Activated CD4-positive, alpha-beta T cell treated with anti-CD3 and anti-CD28 coated beads, Interleukin-2, amount 10 ng/mL, durations not matched to agents 24 days and 14 days (primary cell): ENCODE data around the gene LCA5L. TPM values are rescaled to one million over a fixed set of nuclear protein-coding genes. Genes with fewer than 3 reads are reported as not detected.
"Not testable (repeated sequence)": the region's sequence is repeated elsewhere in the genome, so short reads cannot be mapped to it uniquely, and the experiment has no call there.

ENCODE experiments used
- DNase-seq: peaks from one replicate; pipeline ENCODE4 v3.0.0; 2022
- H3K27ac Mint-ChIP-seq: one replicate; pipeline ENCODE4 v1.8.0; 2022; ENCODE audit warnings: mild to moderate bottlenecking, mixed read lengths
- H3K27me3 Mint-ChIP-seq: one replicate; pipeline ENCODE4 v1.8.0; 2022; ENCODE audit warnings: mixed read lengths
- H3K36me3 Mint-ChIP-seq: one replicate; pipeline ENCODE4 v1.8.0; 2022; ENCODE audit warnings: low read depth, mild to moderate bottlenecking, mixed read lengths
- H3K4me1 Mint-ChIP-seq: one replicate; pipeline ENCODE4 v1.8.0; 2021; ENCODE audit warnings: mixed read lengths
- H3K4me3 Mint-ChIP-seq: one replicate; pipeline ENCODE4 v1.8.0; 2022; ENCODE audit warnings: mild to moderate bottlenecking, moderate library complexity, mixed read lengths
- H3K9me3 Mint-ChIP-seq: one replicate; pipeline ENCODE4 v1.8.0; 2021; ENCODE audit warnings: mixed read lengths
- intact Hi-C: fragments of 100-400 bp; cut with micrococcal nuclease; formaldehyde crosslinking; loops from one replicate; pipeline ENCODE4 v1.15.1; 2023
- total RNA-seq: library from RNA; stranded (reverse); gene quantifications from 2 replicates; pipeline ENCODE4 v1.2.3, GENCODE V29; 2022

The LCA5L gene
- total RNA-seq, 1 donor from 2014 or later: not detected

GRCh38 chr21:39373634-39374033 lies 71.9 kb downstream of the LCA5L start:
- peaks cover 5% of the 10 kb centered on the region for H3K27me3 Mint-ChIP-seq
- no peaks in the 10 kb centered on the region for H3K4me1 Mint-ChIP-seq
- no peak overlapping the region for H3K27ac Mint-ChIP-seq
- no peak overlapping the region for H3K4me3 Mint-ChIP-seq
- DNase-seq: peak; percentile 71
- intact Hi-C loops: no loop called here
- H3K36me3 Mint-ChIP-seq: no peaks in the 10 kb centered on the region
- no peaks in the 10 kb centered on the region for H3K9me3 Mint-ChIP-seq

- H3K36me3 Mint-ChIP-seq, H3K27ac Mint-ChIP-seq, intact Hi-C loops, H3K9me3 Mint-ChIP-seq, H3K27me3 Mint-ChIP-seq, H3K4me1 Mint-ChIP-seq, H3K4me3 Mint-ChIP-seq, DNase-seq: not testable (repeated sequence)
Measured at GRCh38 chr21:39369896-39370288, 75.7 kb downstream of the LCA5L start.

- intact Hi-C loops: no loop called here
- Mint-ChIP-seq H3K9me3 (no peaks in the 10 kb centered on the region), H3K27me3 (peaks cover 6% of the 10 kb centered on the region), H3K4me1 (no peaks in the 10 kb centered on the region), H3K4me3 (no peak overlapping the region), H3K27ac (no peak overlapping the region), H3K36me3 (no peaks in the 10 kb centered on the region)
- DNase-seq: no peak
Measured at GRCh38 chr21:39367783-39368182, 77.8 kb downstream of the LCA5L start.

GRCh38 chr21:39366563-39366962 lies 79.0 kb downstream of the LCA5L start:
- no peak overlapping the region for H3K4me3 Mint-ChIP-seq
- H3K36me3 Mint-ChIP-seq: no peaks in the 10 kb centered on the region
- no peak overlapping the region for H3K27ac Mint-ChIP-seq
- H3K4me1 Mint-ChIP-seq: no peaks in the 10 kb centered on the region
- intact Hi-C loops: no loop called here
- no peaks in the 10 kb centered on the region for H3K9me3 Mint-ChIP-seq
- no peak for DNase-seq
- peaks cover 6% of the 10 kb centered on the region for H3K27me3 Mint-ChIP-seq

GRCh38 chr21:39364949-39365348 lies 80.6 kb downstream of the LCA5L start:
- DNase-seq: no peak
- H3K9me3 Mint-ChIP-seq: no peaks in the 10 kb centered on the region
- H3K36me3 Mint-ChIP-seq: no peaks in the 10 kb centered on the region
- intact Hi-C loops: no loop called here
- H3K27ac Mint-ChIP-seq: no peak overlapping the region
- H3K4me1 Mint-ChIP-seq: no peaks in the 10 kb centered on the region
- peaks cover 11% of the 10 kb centered on the region for H3K27me3 Mint-ChIP-seq
- no peak overlapping the region for H3K4me3 Mint-ChIP-seq

- Mint-ChIP-seq H3K4me1 (no peaks in the 10 kb centered on the region), H3K36me3 (no peaks in the 10 kb centered on the region), H3K9me3 (no peaks in the 10 kb centered on the region), H3K4me3 (no peak overlapping the region), H3K27me3 (peaks cover 11% of the 10 kb centered on the region), H3K27ac (no peak overlapping the region)
- intact Hi-C loops: no loop called here
- no peak for DNase-seq
Measured at GRCh38 chr21:39363607-39364555, 81.7 kb downstream of the LCA5L start.

- Mint-ChIP-seq H3K27ac (no peak overlapping the region), H3K4me3 (no peak overlapping the region)
Measured at GRCh38 chr21:39362733-39363132, 82.8 kb downstream of the LCA5L start.

GRCh38 chr21:39359382-39359781 lies 86.2 kb downstream of the LCA5L start:
- H3K4me3 Mint-ChIP-seq: no peak overlapping the region
- H3K4me1 Mint-ChIP-seq: no peaks in the 10 kb centered on the region
- no peak overlapping the region for H3K27ac Mint-ChIP-seq
- DNase-seq: no peak
- intact Hi-C loops: no loop called here
- H3K36me3 Mint-ChIP-seq: no peaks in the 10 kb centered on the region
- no peaks in the 10 kb centered on the region for H3K9me3 Mint-ChIP-seq
- H3K27me3 Mint-ChIP-seq: peaks cover 23% of the 10 kb centered on the region

More at GRCh38 chr21:39362733-39363132, 82.8 kb downstream of the LCA5L start:
- no peaks in the 10 kb centered on the region for H3K36me3 Mint-ChIP-seq
- DNase-seq: no peak
- peaks cover 11% of the 10 kb centered on the region for H3K27me3 Mint-ChIP-seq
- H3K4me1 Mint-ChIP-seq: no peaks in the 10 kb centered on the region
- H3K9me3 Mint-ChIP-seq: no peaks in the 10 kb centered on the region
- intact Hi-C loops: no loop called here

Other genes with a start within 250 kb of the LCA5L start
- 29.7 and 31.9 TPM in 2 replicates for gene BRWD1, start 132.1 kb downstream of the LCA5L start, total RNA-seq
- gene HMGN1, start 96.7 kb downstream of the LCA5L start, total RNA-seq: 321 and 339 TPM in 2 replicates
- gene SH3BGR, start 6.2 kb upstream of the LCA5L start, total RNA-seq: 0.63 and 1.4 TPM in 2 replicates
- gene B3GALT5, start 167.2 kb upstream of the LCA5L start, total RNA-seq: not detected in 2 replicates